ENCODE measurements around the gene EVI5L.

The EVI5L gene

DNA sequence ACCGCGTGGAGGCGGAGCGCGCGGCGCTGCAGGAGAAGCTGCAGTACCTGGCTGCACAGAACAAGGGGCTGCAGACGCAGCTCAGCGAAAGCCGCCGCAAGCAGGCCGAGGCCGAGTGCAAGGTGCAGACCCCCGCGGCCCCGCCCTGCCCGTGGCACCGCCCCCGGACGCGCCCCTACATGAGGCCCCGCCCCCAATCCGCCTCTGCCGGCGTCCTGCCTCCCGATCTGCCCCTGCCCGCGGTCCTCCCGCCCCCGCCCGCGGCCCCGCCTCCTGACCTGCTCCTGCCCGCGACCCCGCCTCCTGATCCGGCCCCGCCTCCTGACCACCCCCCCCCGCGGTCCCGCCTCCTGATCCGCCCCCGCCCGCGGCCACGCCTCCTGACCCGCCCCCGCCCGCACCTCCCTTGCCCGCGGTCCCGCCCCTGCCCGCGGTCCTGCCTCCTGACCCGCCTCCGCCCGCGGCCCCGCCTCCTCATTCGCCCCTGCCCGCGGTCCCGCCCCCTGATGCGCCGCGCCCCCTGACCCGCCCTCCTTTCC lies 32.5 kb downstream of the EVI5L start:
- TF ChIP-seq, protein P1, sequence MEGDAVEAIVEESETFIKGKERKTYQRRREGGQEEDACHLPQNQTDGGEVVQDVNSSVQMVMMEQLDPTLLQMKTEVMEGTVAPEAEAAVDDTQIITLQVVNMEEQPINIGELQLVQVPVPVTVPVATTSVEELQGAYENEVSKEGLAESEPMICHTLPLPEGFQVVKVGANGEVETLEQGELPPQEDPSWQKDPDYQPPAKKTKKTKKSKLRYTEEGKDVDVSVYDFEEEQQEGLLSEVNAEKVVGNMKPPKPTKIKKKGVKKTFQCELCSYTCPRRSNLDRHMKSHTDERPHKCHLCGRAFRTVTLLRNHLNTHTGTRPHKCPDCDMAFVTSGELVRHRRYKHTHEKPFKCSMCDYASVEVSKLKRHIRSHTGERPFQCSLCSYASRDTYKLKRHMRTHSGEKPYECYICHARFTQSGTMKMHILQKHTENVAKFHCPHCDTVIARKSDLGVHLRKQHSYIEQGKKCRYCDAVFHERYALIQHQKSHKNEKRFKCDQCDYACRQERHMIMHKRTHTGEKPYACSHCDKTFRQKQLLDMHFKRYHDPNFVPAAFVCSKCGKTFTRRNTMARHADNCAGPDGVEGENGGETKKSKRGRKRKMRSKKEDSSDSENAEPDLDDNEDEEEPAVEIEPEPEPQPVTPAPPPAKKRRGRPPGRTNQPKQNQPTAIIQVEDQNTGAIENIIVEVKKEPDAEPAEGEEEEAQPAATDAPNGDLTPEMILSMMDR (IDR thresholded peaks at IDR 0.05; ENCODE audit: low read depth, low read length): no peak
- TF ChIP-seq, protein P2, sequence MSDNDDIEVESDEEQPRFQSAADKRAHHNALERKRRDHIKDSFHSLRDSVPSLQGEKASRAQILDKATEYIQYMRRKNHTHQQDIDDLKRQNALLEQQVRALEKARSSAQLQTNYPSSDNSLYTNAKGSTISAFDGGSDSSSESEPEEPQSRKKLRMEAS (IDR thresholded peaks at IDR 0.05; ENCODE audit: low read depth, low read length): no peak
- no peak for TF ChIP-seq POLR2A (IDR thresholded peaks at IDR 0.05; ENCODE audit: extremely low read depth, insufficient read length)
- TF ChIP-seq MYC (IDR thresholded peaks at IDR 0.05; ENCODE audit: low read depth, low read length): no peak
- H3K4me3 ChIP-seq (ENCODE audit: low read depth, low read length): no peak overlapping the region
- peak; percentile 46 for DNase-seq (ENCODE audit: low read depth)

DNA sequence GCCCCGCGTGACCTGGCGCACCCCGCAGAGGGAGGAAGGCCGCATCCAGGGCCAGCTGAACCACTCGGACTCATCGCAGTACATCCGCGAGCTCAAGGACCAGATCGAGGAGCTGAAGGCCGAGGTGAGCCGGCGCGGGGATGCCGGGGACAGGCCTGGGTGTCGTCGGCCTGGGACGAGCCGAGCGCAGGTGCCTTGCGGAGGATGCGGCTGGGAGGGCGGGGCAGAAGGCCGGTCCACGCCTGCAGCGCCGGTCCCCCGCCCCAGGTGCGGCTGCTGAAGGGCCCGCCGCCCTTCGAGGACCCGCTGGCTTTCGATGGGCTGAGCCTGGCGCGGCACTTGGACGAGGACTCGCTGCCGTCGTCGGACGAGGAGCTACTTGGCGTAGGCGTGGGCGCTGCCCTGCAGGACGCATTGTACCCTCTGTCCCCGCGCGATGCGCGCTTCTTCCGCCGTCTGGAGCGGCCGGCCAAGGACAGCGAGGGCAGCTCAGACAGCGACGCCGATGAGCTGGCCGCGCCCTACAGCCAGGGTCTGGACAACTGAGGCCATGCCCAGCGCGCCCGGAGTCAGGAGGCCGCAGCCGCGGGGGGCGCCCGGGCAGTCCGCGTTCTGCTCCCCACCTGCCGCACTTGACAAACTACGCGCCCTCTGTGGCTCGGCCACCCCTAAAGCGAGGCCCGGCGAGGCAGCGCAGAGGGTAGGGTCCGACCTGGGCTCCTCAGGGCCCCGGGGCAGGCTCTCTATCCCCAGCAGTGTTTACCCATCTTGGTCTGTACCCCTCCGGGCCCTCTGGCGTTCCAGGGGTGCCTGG lies 33.3 kb downstream of the EVI5L start:
- no peak overlapping the region for H3K4me3 ChIP-seq (ENCODE audit: low read depth, low read length)
- TF ChIP-seq, protein P1 (IDR thresholded peaks at IDR 0.05; ENCODE audit: low read depth, low read length): no peak
- no peak for TF ChIP-seq POLR2A (IDR thresholded peaks at IDR 0.05; ENCODE audit: extremely low read depth, insufficient read length)
- TF ChIP-seq, protein P2 (IDR thresholded peaks at IDR 0.05; ENCODE audit: low read depth, low read length): no peak
- TF ChIP-seq MYC (IDR thresholded peaks at IDR 0.05; ENCODE audit: low read depth, low read length): no peak
- no peak for DNase-seq (ENCODE audit: low read depth)

DNA sequence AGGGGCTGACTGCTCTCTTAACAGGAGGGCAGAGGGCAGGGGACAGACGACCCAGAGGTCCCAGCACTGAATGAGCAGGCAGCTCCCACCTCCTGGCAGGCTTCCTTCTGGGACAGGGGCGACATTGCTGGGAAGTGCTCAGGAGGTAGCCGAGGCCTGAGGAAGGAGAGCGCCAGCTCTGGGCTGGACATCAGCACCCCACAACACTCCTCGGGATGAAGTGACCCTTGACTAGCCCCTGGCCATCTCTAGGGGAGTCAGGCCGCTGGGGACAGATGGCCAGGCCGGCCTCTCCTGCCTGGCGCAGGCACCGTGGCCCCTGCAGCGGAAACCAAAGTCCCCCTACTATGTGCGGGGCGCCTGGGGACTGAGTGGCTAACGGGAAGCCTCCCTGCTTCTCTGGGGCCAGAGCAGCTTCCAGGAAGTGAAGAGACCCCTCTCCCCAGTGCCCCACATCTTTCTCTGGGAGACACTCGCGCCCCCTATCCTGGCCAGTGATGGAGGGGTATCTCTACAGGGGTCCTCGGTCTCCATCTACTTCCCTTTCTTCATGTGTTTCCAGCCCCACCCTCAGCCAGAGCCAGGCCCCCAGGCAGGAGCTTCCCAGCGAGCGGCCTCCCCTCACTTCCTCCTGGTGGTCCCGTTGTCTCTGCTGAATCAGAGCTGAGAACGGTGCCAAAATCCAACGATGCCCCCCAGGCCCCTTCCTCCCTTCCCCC lies 34.1 kb downstream of the EVI5L start:
- TF ChIP-seq, protein P2 (IDR thresholded peaks at IDR 0.05; ENCODE audit: low read depth, low read length): no peak
- no peak for TF ChIP-seq MYC (IDR thresholded peaks at IDR 0.05; ENCODE audit: low read depth, low read length)
- no peak for TF ChIP-seq POLR2A (IDR thresholded peaks at IDR 0.05; ENCODE audit: extremely low read depth, insufficient read length)
- TF ChIP-seq, protein P1 (IDR thresholded peaks at IDR 0.05; ENCODE audit: low read depth, low read length): no peak
- DNase-seq (ENCODE audit: low read depth): no peak
- no peak overlapping the region for H3K4me3 ChIP-seq (ENCODE audit: low read depth, low read length)

DNA sequence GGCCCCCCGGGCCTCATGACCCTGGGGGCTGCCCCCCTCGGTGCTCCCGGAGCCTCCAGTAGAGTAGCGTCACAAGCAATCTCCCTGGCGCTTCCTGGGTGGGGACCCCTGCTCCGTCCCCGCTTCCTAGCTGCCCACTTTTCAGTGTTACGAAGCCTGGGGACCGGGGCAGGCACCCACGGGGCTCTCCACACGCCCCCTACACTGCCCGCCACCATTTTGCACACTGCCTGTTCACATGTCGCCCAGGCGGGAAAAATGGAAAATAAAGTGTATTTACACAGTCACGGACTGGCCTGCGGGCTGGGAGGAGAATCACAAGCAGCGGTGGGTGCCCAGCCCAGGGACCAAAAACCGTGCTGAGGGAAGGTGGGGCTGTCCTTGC lies 34.7 kb downstream of the EVI5L start:
- no peak for DNase-seq (ENCODE audit: low read depth)
- no peak for TF ChIP-seq MYC (IDR thresholded peaks at IDR 0.05; ENCODE audit: low read depth, low read length)
- TF ChIP-seq, protein P1 (IDR thresholded peaks at IDR 0.05; ENCODE audit: low read depth, low read length): no peak
- no peak for TF ChIP-seq POLR2A (IDR thresholded peaks at IDR 0.05; ENCODE audit: extremely low read depth, insufficient read length)
- TF ChIP-seq, protein P2 (IDR thresholded peaks at IDR 0.05; ENCODE audit: low read depth, low read length): no peak
- H3K4me3 ChIP-seq (ENCODE audit: low read depth, low read length): no peak overlapping the region

DNA sequence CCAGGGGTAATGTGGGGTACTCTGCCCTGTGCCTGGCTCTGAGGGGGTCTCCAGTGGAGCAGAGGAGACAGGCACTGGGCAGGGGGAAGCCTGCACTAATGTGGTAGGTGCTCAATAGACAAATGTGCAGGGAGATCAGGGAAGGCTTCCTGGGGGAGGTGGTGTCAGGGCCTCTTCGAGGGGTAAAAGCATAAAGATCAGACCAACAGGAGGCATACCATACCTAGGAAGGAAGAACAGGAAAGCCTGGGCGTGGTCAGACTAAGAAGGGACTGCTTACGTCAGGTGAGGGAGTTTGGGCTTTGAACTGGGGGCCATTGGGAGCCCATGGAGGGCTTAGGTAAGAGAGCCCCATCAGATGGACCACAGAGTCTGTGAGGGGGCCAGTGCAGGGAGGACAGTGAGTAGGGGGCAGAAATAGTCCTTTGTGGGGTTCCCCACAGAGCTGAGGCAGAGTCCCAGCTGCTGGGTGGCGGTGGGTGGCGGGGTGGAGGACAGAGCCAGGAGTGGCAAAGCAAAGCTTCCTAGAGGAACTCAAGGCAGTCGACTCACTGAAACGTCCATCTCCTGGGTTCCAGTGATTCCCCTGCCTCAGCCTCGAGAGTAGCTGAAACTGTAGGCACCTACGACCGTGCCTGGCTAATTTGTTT lies 35.4 kb downstream of the EVI5L start:
- no peak for DNase-seq (ENCODE audit: low read depth)
- H3K4me3 ChIP-seq (ENCODE audit: low read depth, low read length): no peak overlapping the region
- no peak for TF ChIP-seq MYC (IDR thresholded peaks at IDR 0.05; ENCODE audit: low read depth, low read length)
